H1 (cell line): ENCODE measurements around the gene RAD23B. TPM values are rescaled to one million over a fixed set of nuclear protein-coding genes. Genes with fewer than 3 reads are reported as not detected.

Experiments used
- CTCF ChIA-PET: fragments of 300-600 bp; sonication (Branson Sonifier 250); formaldehyde crosslinking; loops from one replicate; lab custom pipeline; 2021; ENCODE audit not compliant: partially characterized antibody; lab: Charles Lee
- POLR2A ChIA-PET: fragments of 300-600 bp; sonication (Branson Sonifier 250); formaldehyde crosslinking; loops from one replicate; lab custom pipeline; 2021; ENCODE audit warnings: inconsistent platforms; ENCODE audit not compliant: partially characterized antibody; lab: Charles Lee
- DNase-seq, 2 experiments: peaks; one replicate each; pipeline versions ENCODE4 v3.0.0 to v3.0.0-alpha.2; 2010 to 2022; ENCODE audit warnings: low spot score in 2 of 2, low read depth in 1 of 2, mixed read lengths in 1 of 2
- FAIRE-seq: peaks from 2 replicates; lab custom pipeline; 2011; peaks lifted over from hg19 to GRCh38; lab: Jason Lieb, UNC
- H2AFZ ChIP-seq: 2 replicates; pipeline ENCODE4 v1.8.1; 2012; ENCODE audit warnings: low read length, inconsistent platforms
- H2AK5ac ChIP-seq: 2 replicates; pipeline ENCODE4 v1.6.1; 2013; ENCODE audit warnings: low read depth, low read length
- H2BK120ac ChIP-seq: replicated peaks from 2 replicates; pipeline ENCODE3; 2013; ENCODE audit warnings: low read depth, low read length, inconsistent platforms
- H2BK12ac ChIP-seq: 2 replicates; pipeline ENCODE4 v1.6.1; 2013; ENCODE audit warnings: low read depth, low read length
- H2BK15ac ChIP-seq: 2 replicates; pipeline ENCODE4 v1.6.1; 2013; ENCODE audit warnings: low read length
- H2BK20ac ChIP-seq: 2 replicates; pipeline ENCODE4 v1.6.1; 2013; ENCODE audit warnings: low read length
- H2BK5ac ChIP-seq: 2 replicates; pipeline ENCODE4 v1.6.1; 2013; ENCODE audit warnings: low read depth, low read length
- H3K14ac ChIP-seq: 2 replicates; pipeline ENCODE4 v1.6.1; 2013; ENCODE audit warnings: inconsistent platforms; ENCODE audit not compliant: insufficient read length
- H3K18ac ChIP-seq: 2 replicates; pipeline ENCODE4 v1.6.1; 2013; ENCODE audit warnings: low read length; ENCODE audit errors: extremely low read depth
- H3K23ac ChIP-seq: 2 replicates; pipeline ENCODE4 v1.6.1; 2013; ENCODE audit warnings: inconsistent platforms; ENCODE audit not compliant: insufficient read length
- H3K23me2 ChIP-seq: 2 replicates; pipeline ENCODE4 v1.6.1; 2013; ENCODE audit warnings: low read depth, low read length
- H3K27ac ChIP-seq: 2 replicates; pipeline ENCODE4 v1.6.1; 2011; ENCODE audit warnings: low read depth, low read length, inconsistent platforms
- H3K27me3 ChIP-seq, 4 experiments: replicated peaks in 1 of 4; 1 replicate in 1 of 4; 2 replicates in 3 of 4; pipeline versions ENCODE4 v1.6.1 to v1.8.1; 2011 to 2013; ENCODE audit warnings: low read length in 3 of 4, mild to moderate bottlenecking in 3 of 4, inconsistent platforms in 2 of 4, mixed read lengths in 2 of 4, moderate library complexity in 1 of 4; ENCODE audit not compliant: control insufficient read depth in 3 of 4, insufficient read depth in 3 of 4; ENCODE audit errors: extremely low read depth in 1 of 4
- H3K36me3 ChIP-seq, 4 experiments: 2 replicates each; pipeline versions ENCODE4 v1.6.1 to v1.8.1; 2011 to 2013; ENCODE audit warnings: mild to moderate bottlenecking in 4 of 4, low read length in 3 of 4, moderate library complexity in 2 of 4, control low read depth in 1 of 4, inconsistent platforms in 1 of 4; ENCODE audit not compliant: insufficient read depth in 4 of 4, control insufficient read depth in 2 of 4
- H3K4ac ChIP-seq: replicated peaks from 2 replicates; pipeline ENCODE3; 2013; ENCODE audit warnings: low read length, low read depth, mixed read lengths, inconsistent platforms; ENCODE audit not compliant: insufficient read length
- H3K4me1 ChIP-seq, 4 experiments: replicated peaks in 1 of 4; 1 replicate in 1 of 4; 2 replicates in 3 of 4; pipeline versions ENCODE4 v1.6.1 to v1.8.1; 2011 to 2013; ENCODE audit warnings: low read length in 3 of 4, inconsistent platforms in 2 of 4, mixed read lengths in 1 of 4; ENCODE audit not compliant: insufficient read depth in 4 of 4, control insufficient read depth in 3 of 4
- H3K4me2 ChIP-seq, 2 experiments: 2 replicates each; pipeline versions ENCODE4 v1.6.1 to v1.8.1; 2011 to 2013; ENCODE audit warnings: low read depth in 2 of 2, low read length in 2 of 2, control low read depth in 1 of 2, inconsistent platforms in 1 of 2, mild to moderate bottlenecking in 1 of 2; ENCODE audit not compliant: insufficient read depth in 1 of 2
- H3K4me3 ChIP-seq, 4 experiments: fragments of 200-600, 300-600 bp in 1 of 4; sonication (generic), shearing (Covaris generic), sonication (Bioruptor Twin) in 1 of 4; 2 replicates each; pipeline versions ENCODE4 v1.5.1 to v1.8.1; 2011 to 2016; ENCODE audit warnings: low read length in 4 of 4, low read depth in 3 of 4, control low read depth in 2 of 4, inconsistent platforms in 2 of 4, mild to moderate bottlenecking in 2 of 4, mixed read lengths in 1 of 4, moderate library complexity in 1 of 4; ENCODE audit not compliant: insufficient read depth in 2 of 4; ENCODE audit errors: extremely low read depth in 1 of 4
- H3K56ac ChIP-seq: replicated peaks from 2 replicates; pipeline ENCODE3; 2013; ENCODE audit warnings: low read depth, mild to moderate bottlenecking, mixed read lengths, low read length, inconsistent platforms; ENCODE audit not compliant: insufficient read length
- H3K79me1 ChIP-seq: 2 replicates; pipeline ENCODE4 v1.6.1; 2013; ENCODE audit warnings: low read depth, low read length, control low read depth
- H3K79me2 ChIP-seq, 2 experiments: 2 replicates each; pipeline versions ENCODE4 v1.6.1 to v1.8.1; 2012 to 2013; ENCODE audit warnings: low read length in 2 of 2, mild to moderate bottlenecking in 2 of 2, inconsistent platforms in 1 of 2; ENCODE audit not compliant: insufficient read depth in 2 of 2, control insufficient read depth in 1 of 2
- H3K9ac ChIP-seq, 4 experiments: replicated peaks in 1 of 4; 1 replicate in 1 of 4; 2 replicates in 3 of 4; pipeline versions ENCODE4 v1.6.1 to v1.8.1; 2011 to 2013; ENCODE audit warnings: low read depth in 3 of 4, low read length in 3 of 4, control low read depth in 2 of 4, mild to moderate bottlenecking in 2 of 4, moderate library complexity in 2 of 4, inconsistent platforms in 1 of 4; ENCODE audit errors: extremely low read depth in 1 of 4
- H3K9me3 ChIP-seq, 2 experiments: 2 replicates each; pipeline versions ENCODE4 v1.6.1 to v1.8.1; 2012 to 2013; ENCODE audit warnings: mild to moderate bottlenecking in 2 of 2, moderate library complexity in 2 of 2, control low read depth in 1 of 2, inconsistent platforms in 1 of 2, low read depth in 1 of 2, low read length in 1 of 2, mixed read lengths in 1 of 2; ENCODE audit not compliant: insufficient read depth in 2 of 2
- H4K20me1 ChIP-seq, 2 experiments: replicated peaks in 1 of 2; 2 replicates each; pipeline versions ENCODE3 to v1.8.1; 2011 to 2013; ENCODE audit warnings: inconsistent platforms in 2 of 2, low read length in 2 of 2, mild to moderate bottlenecking in 1 of 2; ENCODE audit not compliant: insufficient read depth in 2 of 2, control insufficient read depth in 1 of 2
- H4K5ac ChIP-seq: 2 replicates; pipeline ENCODE4 v1.6.1; 2013; ENCODE audit warnings: low read length, low read depth, mixed read lengths, inconsistent platforms; ENCODE audit not compliant: insufficient read length
- H4K8ac ChIP-seq: 2 replicates; pipeline ENCODE4 v1.8.0; 2013; ENCODE audit warnings: mild to moderate bottlenecking, moderate library complexity, low read length, inconsistent platforms; ENCODE audit not compliant: insufficient read depth; ENCODE audit errors: extremely low read depth
- H4K91ac ChIP-seq: replicated peaks from 2 replicates; pipeline ENCODE3; 2013; ENCODE audit warnings: low read length, mixed read lengths, inconsistent platforms; ENCODE audit not compliant: insufficient read length
- TAF1 ChIP-seq: IDR thresholded peaks from 2 replicates; pipeline ENCODE4 v1.6.1; 2011; ENCODE audit warnings: mild to moderate bottlenecking, low read depth, low read length
- WGBS, 2 experiments: shearing (Covaris generic) in 1 of 2; methylation state at CpG; one replicate each; pipeline versions ENCODE4 v1.1.6 to v1.1.7; 2013 to 2015; ENCODE audit warnings: low lambda C conversion rate in 2 of 2, mixed read lengths in 2 of 2, inconsistent platforms in 1 of 2, low coverage in 1 of 2, missing lambda C conversion rate in 1 of 2; ENCODE audit not compliant: insufficient replicate concordance in 2 of 2, insufficient coverage in 1 of 2, insufficient read length in 1 of 2; ENCODE audit errors: extremely low coverage in 1 of 2, missing lambda C conversion rate in 1 of 2; 5-methylcytosine and 5-hydroxymethylcytosine counted together
- polyA plus RNA-seq, 7 experiments: library from polyadenylated mRNA; depleted of rRNA in 3 of 7; stranded (reverse) in 5 of 7; unstranded in 2 of 7; fragments of >200 nt in 5 of 7; fragments of 200-250 nt in 2 of 7; gene quantifications; 1 replicate in 5 of 7; 2 replicates in 1 of 7; 4 replicates in 1 of 7; pipeline versions ENCODE4 v1.2.1 to v1.2.3, GENCODE V29; 2011 to 2013; ENCODE audit warnings: missing spikeins in 2 of 7, mixed read lengths in 2 of 7
- total RNA-seq: library from RNA; stranded (reverse); fragmentation: NEBNext Ultra II Directional; extraction: Animal tissue kit (Norgen Biotek cat#: 25700); gene quantifications from 2 replicates; pipeline ENCODE4 v1.2.1, GENCODE V29; 2021
- TF ChIP-seq, protein P1 (sequence below): IDR thresholded peaks from 2 replicates; pipeline ENCODE4 v1.6.1; 2012; ENCODE audit warnings: low read length, inconsistent platforms

RAD23B gene
- total and polyA plus RNA-seq, 2 of the 8 experiments (the other 6 are each of a cell fraction or from before 2014, with no cell fraction given): 97.1 to 165 TPM

DNA sequence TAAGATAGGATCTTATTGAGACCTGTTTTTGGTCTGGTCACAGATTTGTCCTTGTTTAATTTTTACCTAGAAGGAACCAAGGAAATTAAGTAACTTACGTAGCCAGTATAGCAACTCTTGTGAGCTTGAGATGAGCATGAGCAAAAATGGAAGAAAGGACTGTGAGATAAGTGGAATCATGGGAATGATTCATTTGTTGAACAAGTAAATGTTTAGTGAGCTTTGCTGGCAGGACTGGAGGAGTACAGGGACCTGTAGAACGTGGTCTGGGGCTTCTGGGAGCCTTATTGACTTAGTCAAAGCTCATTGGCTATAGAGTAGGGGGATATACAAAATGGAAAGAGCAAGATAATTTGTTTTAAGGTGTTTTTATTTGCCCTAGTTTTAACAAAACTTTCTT, 3.0 kb downstream of the RAD23B start:
- H2BK5ac ChIP-seq: no peak overlapping the region
- H3K9me3 ChIP-seq: no peaks in the 10 kb centered on the region
- H4K91ac ChIP-seq: no peak overlapping the region
- no peak for FAIRE-seq
- no peak overlapping the region for H3K56ac ChIP-seq
- H2BK20ac ChIP-seq: no peak overlapping the region
- no peak overlapping the region for H2BK120ac ChIP-seq
- peak overlapping the region; percentile 35; the same call in 1 of the 2 replicates for H3K18ac ChIP-seq
- no peak overlapping the region for H2BK15ac ChIP-seq
- H4K8ac ChIP-seq: no peak overlapping the region
- 72% methylated on average over 2 of the region's 2 CpGs; no CpG with 5 or more reads in 1 of the 2 experiments for WGBS, 2 experiments
- no peak for DNase-seq
- H3K79me1 ChIP-seq: no peaks in the 10 kb centered on the region; the same call in 1 of the 2 replicates
- no peak overlapping the region for H3K23ac ChIP-seq
- H3K4me3 ChIP-seq: peak overlapping the region in 3 of 4 experiments; percentile 1 to 86 (median 12); a peak in 4 of 8 replicates
- H3K23me2 ChIP-seq: peaks cover 6% of the 10 kb centered on the region
- peaks cover 0 to 19% (median 4%) of the 10 kb centered on the region in 4 experiments; a peak in 4 of 7 replicates for H3K4me1 ChIP-seq
- H4K20me1 ChIP-seq: peaks cover 22% of the 10 kb centered on the region in 2 experiments
- H2AK5ac ChIP-seq: no peak overlapping the region
- H3K9ac ChIP-seq: no peak overlapping the region; a peak in 1 of 7 replicates
- ChIA-PET CTCF (interaction anchor here (1.2 kb wide), 1 partner anchor 90 kb away, joined by 3 read pairs; no protein-coding TSS in a partner anchor), POLR2A (interaction anchor here (0.9 to 1.6 kb wide), 5 partner anchors 18 to 50 kb away, joined by 3 read pairs; no protein-coding TSS in a partner anchor)
- peak overlapping the region; percentile 73 to 77 for H3K4me2 ChIP-seq
- no peak overlapping the region for H2AFZ ChIP-seq
- H3K4ac ChIP-seq: no peak overlapping the region
- H3K79me2 ChIP-seq: peaks cover 58 to 78% of the 10 kb centered on the region in 2 experiments
- no peaks in the 10 kb centered on the region for H3K27me3 ChIP-seq
- H3K14ac ChIP-seq: no peak overlapping the region
- H4K5ac ChIP-seq: no peak overlapping the region
- no peaks in the 10 kb centered on the region; a peak in 1 of 8 replicates for H3K36me3 ChIP-seq
- H2BK12ac ChIP-seq: no peak overlapping the region
- H3K27ac ChIP-seq: no peak overlapping the region; the same call in 1 of the 2 replicates
- TF ChIP-seq, protein P1, sequence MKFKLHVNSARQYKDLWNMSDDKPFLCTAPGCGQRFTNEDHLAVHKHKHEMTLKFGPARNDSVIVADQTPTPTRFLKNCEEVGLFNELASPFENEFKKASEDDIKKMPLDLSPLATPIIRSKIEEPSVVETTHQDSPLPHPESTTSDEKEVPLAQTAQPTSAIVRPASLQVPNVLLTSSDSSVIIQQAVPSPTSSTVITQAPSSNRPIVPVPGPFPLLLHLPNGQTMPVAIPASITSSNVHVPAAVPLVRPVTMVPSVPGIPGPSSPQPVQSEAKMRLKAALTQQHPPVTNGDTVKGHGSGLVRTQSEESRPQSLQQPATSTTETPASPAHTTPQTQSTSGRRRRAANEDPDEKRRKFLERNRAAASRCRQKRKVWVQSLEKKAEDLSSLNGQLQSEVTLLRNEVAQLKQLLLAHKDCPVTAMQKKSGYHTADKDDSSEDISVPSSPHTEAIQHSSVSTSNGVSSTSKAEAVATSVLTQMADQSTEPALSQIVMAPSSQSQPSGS: no peak
- TF ChIP-seq TAF1: no peak
